ENCODE results near the gene KIF4A. TPM values are rescaled to one million over a fixed set of nuclear protein-coding genes. Genes with fewer than 3 reads are reported as not detected.
"Not testable (repeated sequence)": the region's sequence is repeated elsewhere in the genome, so short reads cannot be mapped to it uniquely, and the experiment has no call there.

Gene KIF4A
- total RNA-seq, 1 donor from 2014 or later: 18.7 TPM

GRCh38 chrX:70353514-70353913 is 63.6 kb downstream of the KIF4A start:
- DNase-seq (ENCODE audit: low spot score): no peak
- H3K27me3 Mint-ChIP-seq (ENCODE audit: insufficient read depth): no peaks in the 10 kb centered on the region
- no peak overlapping the region for H3K4me3 Mint-ChIP-seq
- intact Hi-C loops (cut with micrococcal nuclease): no loop called here
- no peaks in the 10 kb centered on the region for H3K4me1 Mint-ChIP-seq (ENCODE audit: low read depth)
- H3K27ac Mint-ChIP-seq: no peak overlapping the region
- no peaks in the 10 kb centered on the region for H3K9me3 Mint-ChIP-seq
- H3K36me3 Mint-ChIP-seq (ENCODE audit: low read depth): peaks cover 23% of the 10 kb centered on the region

- no peak overlapping the region for H3K27ac Mint-ChIP-seq
- no peaks in the 10 kb centered on the region for H3K4me1 Mint-ChIP-seq (ENCODE audit: low read depth)
- intact Hi-C loops (cut with micrococcal nuclease): no loop called here
- DNase-seq (ENCODE audit: low spot score): no peak
- H3K27me3 Mint-ChIP-seq (ENCODE audit: insufficient read depth): no peaks in the 10 kb centered on the region
- H3K4me3 Mint-ChIP-seq: no peak overlapping the region
- peaks cover 27% of the 10 kb centered on the region for H3K36me3 Mint-ChIP-seq (ENCODE audit: low read depth)
- no peaks in the 10 kb centered on the region for H3K9me3 Mint-ChIP-seq
Measured at GRCh38 chrX:70354716-70355115, 64.8 kb downstream of the KIF4A start.

DNA sequence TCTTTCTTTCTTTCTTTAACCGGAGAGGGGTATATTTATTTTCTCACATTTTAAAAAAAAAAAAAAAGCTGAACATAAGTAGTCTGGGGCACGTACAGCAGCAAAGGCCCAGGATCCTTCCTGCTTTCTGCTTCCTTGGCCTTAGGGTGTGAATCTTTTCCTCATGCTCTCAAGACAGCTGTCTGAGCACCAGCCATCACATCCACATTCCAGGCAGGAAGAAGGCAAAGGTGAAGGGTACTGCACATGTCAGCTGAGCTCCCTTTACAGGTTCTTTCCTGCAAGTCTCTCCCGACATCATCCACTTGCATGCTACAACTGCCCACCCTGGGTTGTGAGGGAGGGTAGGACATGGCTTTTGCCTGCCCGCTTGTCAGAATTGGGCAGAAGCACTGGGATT is 69.6 kb downstream of the KIF4A start:
- Mint-ChIP-seq H3K36me3 (ENCODE audit: low read depth) (peaks cover 22% of the 10 kb centered on the region), H3K4me1 (ENCODE audit: low read depth) (no peaks in the 10 kb centered on the region), H3K27ac (no peak overlapping the region), H3K27me3 (ENCODE audit: insufficient read depth) (no peaks in the 10 kb centered on the region), H3K4me3 (no peak overlapping the region), H3K9me3 (no peaks in the 10 kb centered on the region)
- no peak for DNase-seq (ENCODE audit: low spot score)
- intact Hi-C loops (cut with micrococcal nuclease): no loop called here

DNA sequence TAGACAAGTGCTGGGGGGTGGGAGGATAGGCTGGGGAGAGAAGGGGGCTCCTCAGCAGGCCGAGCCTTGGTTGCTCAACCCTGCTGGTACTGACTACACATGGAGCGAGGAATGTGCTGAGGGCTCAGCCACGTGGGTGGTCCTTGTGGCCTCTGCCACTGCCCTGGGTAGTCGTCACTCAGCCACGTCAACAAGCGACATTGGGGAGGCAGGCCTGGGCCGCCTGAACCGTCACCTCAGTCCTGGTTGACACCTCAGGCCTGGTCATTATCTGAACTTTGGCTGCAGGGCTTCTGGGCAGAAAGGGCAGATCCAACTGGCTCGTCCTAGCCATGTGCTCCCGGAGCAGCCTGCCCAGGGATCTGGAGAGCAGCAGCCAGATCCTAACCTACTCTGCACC is 70.5 kb downstream of the KIF4A start:
- Mint-ChIP-seq H3K4me3 (no peak overlapping the region), H3K4me1 (ENCODE audit: low read depth) (no peaks in the 10 kb centered on the region), H3K27me3 (ENCODE audit: insufficient read depth) (no peaks in the 10 kb centered on the region), H3K27ac (no peak overlapping the region), H3K36me3 (ENCODE audit: low read depth) (peaks cover 18% of the 10 kb centered on the region), H3K9me3 (no peaks in the 10 kb centered on the region)
- DNase-seq (ENCODE audit: low spot score): no peak
- intact Hi-C loops (cut with micrococcal nuclease): no loop called here

GRCh38 chrX:70368731-70369130 is 78.8 kb downstream of the KIF4A start:
- H3K27me3 Mint-ChIP-seq (ENCODE audit: insufficient read depth); H3K27ac Mint-ChIP-seq; H3K4me1 Mint-ChIP-seq (ENCODE audit: low read depth); intact Hi-C loops (cut with micrococcal nuclease); H3K9me3 Mint-ChIP-seq; DNase-seq (ENCODE audit: low spot score); H3K4me3 Mint-ChIP-seq: not testable (repeated sequence)
- H3K36me3 Mint-ChIP-seq (ENCODE audit: low read depth): peaks cover 17% of the 10 kb centered on the region

GRCh38 chrX:70386235-70386634 is 96.3 kb downstream of the KIF4A start:
- H3K4me3 Mint-ChIP-seq: no peak overlapping the region
- no peak overlapping the region for H3K27ac Mint-ChIP-seq
- no peaks in the 10 kb centered on the region for H3K27me3 Mint-ChIP-seq (ENCODE audit: insufficient read depth)
- H3K9me3 Mint-ChIP-seq: no peaks in the 10 kb centered on the region
- intact Hi-C loops (cut with micrococcal nuclease): no loop called here
- DNase-seq (ENCODE audit: low spot score): no peak
- peaks cover 11% of the 10 kb centered on the region for H3K4me1 Mint-ChIP-seq (ENCODE audit: low read depth)
- peaks cover 22% of the 10 kb centered on the region for H3K36me3 Mint-ChIP-seq (ENCODE audit: low read depth)

GRCh38 chrX:70398899-70399298 is 109.0 kb downstream of the KIF4A start:
- Mint-ChIP-seq H3K27ac (peak overlapping the region; percentile 29), H3K27me3 (ENCODE audit: insufficient read depth) (no peaks in the 10 kb centered on the region), H3K4me1 (ENCODE audit: low read depth) (no peaks in the 10 kb centered on the region), H3K9me3 (no peaks in the 10 kb centered on the region), H3K36me3 (ENCODE audit: low read depth) (peaks cover 16% of the 10 kb centered on the region), H3K4me3 (no peak overlapping the region)
- no peak for DNase-seq (ENCODE audit: low spot score)
- intact Hi-C loops (cut with micrococcal nuclease): no loop called here

DNA sequence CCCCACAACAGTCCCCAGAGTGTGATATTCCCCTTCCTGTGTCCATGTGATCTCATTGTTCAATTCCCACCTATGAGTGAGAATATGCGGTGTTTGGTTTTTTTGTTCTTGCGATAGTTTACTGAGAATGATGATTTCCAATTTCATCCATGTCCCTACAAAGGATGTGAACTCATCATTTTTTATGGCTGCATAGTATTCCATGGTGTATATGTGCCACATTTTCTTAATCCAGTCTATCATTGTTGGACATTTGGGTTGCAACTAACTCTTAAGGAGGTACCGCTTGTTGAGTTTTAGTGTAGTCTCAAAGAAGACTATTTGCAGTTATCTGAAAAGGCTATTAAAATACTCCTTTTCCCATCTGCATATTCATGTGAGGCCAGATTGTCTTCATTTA is 110.3 kb downstream of the KIF4A start:
- intact Hi-C loops (cut with micrococcal nuclease); DNase-seq (ENCODE audit: low spot score); H3K9me3 Mint-ChIP-seq; H3K4me1 Mint-ChIP-seq (ENCODE audit: low read depth); H3K4me3 Mint-ChIP-seq; H3K27me3 Mint-ChIP-seq (ENCODE audit: insufficient read depth); H3K27ac Mint-ChIP-seq: not testable (repeated sequence)
- H3K36me3 Mint-ChIP-seq (ENCODE audit: low read depth): peaks cover 20% of the 10 kb centered on the region

DNA sequence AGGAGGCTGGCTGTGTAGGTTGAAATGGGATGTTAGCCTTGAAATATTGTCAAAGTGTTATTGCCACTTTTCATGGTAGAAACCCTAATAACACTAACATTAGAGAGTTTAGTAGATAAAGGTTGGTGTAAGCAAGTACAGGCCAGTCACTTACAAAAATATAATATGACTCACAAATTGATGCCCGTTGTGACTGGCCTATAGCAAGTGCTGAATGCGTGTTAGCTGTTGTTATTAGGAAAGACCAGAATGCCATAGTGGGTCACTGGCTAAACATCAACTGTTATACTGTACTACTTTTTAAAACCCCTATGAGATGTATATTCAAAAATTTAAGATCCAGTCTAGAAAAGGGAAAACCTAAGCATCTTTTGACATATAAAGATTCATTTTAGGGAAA is 112.8 kb downstream of the KIF4A start:
- H3K36me3 Mint-ChIP-seq (ENCODE audit: low read depth): peaks cover 14% of the 10 kb centered on the region

DNA sequence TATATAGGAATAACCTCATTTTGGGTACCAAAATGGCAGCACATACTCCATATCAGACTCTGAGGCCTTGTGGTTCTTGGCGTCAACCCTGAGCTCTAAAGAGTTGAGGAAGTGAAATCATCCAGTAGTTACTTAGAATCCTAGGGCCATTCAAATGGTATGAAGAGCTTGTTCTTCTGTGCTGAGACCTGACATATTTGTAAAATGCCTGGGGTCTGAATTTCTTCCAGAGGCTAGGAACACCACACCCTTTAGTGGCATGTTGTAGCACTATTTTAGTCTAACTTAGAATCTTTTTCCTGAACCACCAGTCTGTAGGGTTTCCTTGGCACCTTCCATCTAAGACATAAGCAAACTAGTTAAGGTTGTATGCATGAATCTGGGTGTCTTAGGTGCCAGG is 115.1 kb downstream of the KIF4A start:
- H3K27ac Mint-ChIP-seq: no peak overlapping the region
- no peaks in the 10 kb centered on the region for H3K27me3 Mint-ChIP-seq (ENCODE audit: insufficient read depth)
- H3K9me3 Mint-ChIP-seq: no peaks in the 10 kb centered on the region
- H3K4me1 Mint-ChIP-seq (ENCODE audit: low read depth): no peaks in the 10 kb centered on the region
- intact Hi-C loops (cut with micrococcal nuclease): no loop called here
- peaks cover 20% of the 10 kb centered on the region for H3K36me3 Mint-ChIP-seq (ENCODE audit: low read depth)
- DNase-seq (ENCODE audit: low spot score): no peak
- H3K4me3 Mint-ChIP-seq: no peak overlapping the region

More for the DNA sequence above, 112.8 kb downstream of the KIF4A start:
- DNase-seq (ENCODE audit: low spot score): no peak
- H3K9me3 Mint-ChIP-seq: no peaks in the 10 kb centered on the region
- H3K4me1 Mint-ChIP-seq (ENCODE audit: low read depth): no peaks in the 10 kb centered on the region
- no peak overlapping the region for H3K27ac Mint-ChIP-seq
- intact Hi-C loops (cut with micrococcal nuclease): no loop called here
- H3K27me3 Mint-ChIP-seq (ENCODE audit: insufficient read depth): no peaks in the 10 kb centered on the region
- no peak overlapping the region for H3K4me3 Mint-ChIP-seq

DNA sequence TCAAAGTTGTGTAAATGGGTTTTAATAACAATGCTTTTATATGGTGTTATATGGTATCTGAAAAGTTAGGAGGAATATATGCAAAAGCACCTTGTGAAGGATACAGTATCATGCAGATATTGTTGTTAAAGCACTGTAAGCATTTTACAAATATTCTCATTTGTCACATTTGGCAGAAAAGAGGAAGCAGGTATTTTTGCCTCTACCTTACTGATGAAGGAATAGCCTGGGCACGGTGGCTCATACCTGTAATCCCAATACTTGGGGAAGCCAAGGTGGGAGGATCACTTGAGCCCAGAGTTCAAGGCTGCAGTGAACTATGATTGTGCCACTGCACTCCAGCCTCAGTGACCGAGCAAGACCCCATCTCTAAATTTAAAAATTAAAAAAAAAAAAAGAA is 121.0 kb downstream of the KIF4A start:
- no peak for DNase-seq (ENCODE audit: low spot score)
- H3K27ac Mint-ChIP-seq: no peak overlapping the region
- H3K4me3 Mint-ChIP-seq: no peak overlapping the region
- intact Hi-C loops (cut with micrococcal nuclease): no loop called here
- no peaks in the 10 kb centered on the region for H3K4me1 Mint-ChIP-seq (ENCODE audit: low read depth)
- no peaks in the 10 kb centered on the region for H3K27me3 Mint-ChIP-seq (ENCODE audit: insufficient read depth)
- H3K36me3 Mint-ChIP-seq (ENCODE audit: low read depth): peaks cover 9% of the 10 kb centered on the region
- no peaks in the 10 kb centered on the region for H3K9me3 Mint-ChIP-seq

DNA sequence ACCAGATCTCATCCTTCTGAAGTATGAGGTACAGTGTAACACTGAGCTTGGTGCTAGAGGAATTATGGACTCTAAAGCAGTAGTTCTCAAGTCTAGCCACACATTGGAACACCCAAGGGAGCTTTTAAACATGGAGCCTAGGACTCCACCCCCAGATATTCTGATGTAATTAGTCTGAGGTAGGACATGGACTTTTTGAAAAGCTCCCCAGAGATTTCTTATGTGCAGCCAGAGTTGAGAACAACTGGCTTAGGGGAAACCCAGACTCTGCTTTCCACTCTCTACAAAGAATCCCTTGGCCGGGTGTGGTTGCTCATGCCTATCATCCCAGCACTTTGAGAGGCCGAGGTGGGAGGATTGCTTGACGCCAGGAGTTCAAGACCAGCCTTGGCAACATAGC is 121.6 kb downstream of the KIF4A start:
- DNase-seq (ENCODE audit: low spot score): no peak
- H3K27ac Mint-ChIP-seq: no peak overlapping the region
- H3K36me3 Mint-ChIP-seq (ENCODE audit: low read depth): peaks cover 9% of the 10 kb centered on the region
- no peaks in the 10 kb centered on the region for H3K4me1 Mint-ChIP-seq (ENCODE audit: low read depth)
- no peak overlapping the region for H3K4me3 Mint-ChIP-seq
- no peaks in the 10 kb centered on the region for H3K9me3 Mint-ChIP-seq
- H3K27me3 Mint-ChIP-seq (ENCODE audit: insufficient read depth): no peaks in the 10 kb centered on the region
- intact Hi-C loops (cut with micrococcal nuclease): no loop called here

DNA sequence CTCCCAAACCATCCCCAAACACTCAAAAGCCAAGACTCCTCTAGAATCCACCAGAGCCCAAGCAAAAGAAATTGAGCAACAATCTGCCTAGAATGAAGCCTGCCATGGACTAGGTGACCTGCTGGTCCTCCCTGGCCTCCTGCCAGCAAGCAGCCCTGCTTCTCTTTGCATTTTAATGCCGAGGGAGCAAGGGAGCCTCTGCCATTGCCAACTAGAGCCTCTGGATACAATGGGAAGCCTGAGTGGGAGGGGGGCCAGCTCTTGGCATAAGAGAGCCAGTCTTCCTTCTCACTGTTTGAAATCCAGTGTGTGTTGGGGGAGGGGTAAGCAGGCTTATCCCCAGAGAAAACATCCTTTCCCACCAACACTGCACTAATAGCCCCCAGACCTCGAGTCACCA is 131.7 kb downstream of the KIF4A start:
- Mint-ChIP-seq H3K4me1 (ENCODE audit: low read depth) (no peaks in the 10 kb centered on the region), H3K27me3 (ENCODE audit: insufficient read depth) (no peaks in the 10 kb centered on the region), H3K4me3 (no peak overlapping the region), H3K36me3 (ENCODE audit: low read depth) (peaks cover 6% of the 10 kb centered on the region), H3K9me3 (no peaks in the 10 kb centered on the region), H3K27ac (no peak overlapping the region)
- DNase-seq (ENCODE audit: low spot score): no peak
- intact Hi-C loops (cut with micrococcal nuclease): no loop called here

DNA sequence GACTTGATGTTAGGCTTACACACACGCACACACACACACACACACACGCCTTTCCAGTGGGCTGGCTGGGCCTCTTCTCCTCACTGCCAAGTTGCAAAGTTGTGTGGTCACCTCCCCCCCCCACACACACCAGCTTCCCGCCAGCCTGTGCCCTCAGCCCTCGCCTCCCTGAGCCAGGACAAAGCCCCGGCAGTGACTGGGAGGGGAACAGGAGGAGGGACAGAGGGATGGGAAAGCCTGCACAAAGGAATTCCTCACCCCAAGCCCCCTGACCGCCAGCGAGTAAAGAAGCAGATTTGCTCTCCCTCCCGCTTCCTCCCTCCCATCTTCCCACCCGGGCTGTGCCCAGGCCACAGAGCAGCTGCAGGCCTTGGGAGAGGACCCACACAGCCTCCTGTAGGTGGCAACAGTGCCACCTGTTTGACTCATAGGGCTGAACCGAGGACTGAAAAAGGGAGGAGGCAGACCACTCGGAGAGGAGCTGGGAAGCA is 133.0 kb downstream of the KIF4A start, which contains the start of gene GDPD2:
GDPD2 (plus strand) TSS at position 464 of the 491 bp plus-strand sequence. CDS start 1,671 bp downstream, outside the sequence.
- no peaks in the 10 kb centered on the region for H3K27me3 Mint-ChIP-seq (ENCODE audit: insufficient read depth)
- DNase-seq (ENCODE audit: low spot score): no peak
- no peak within 1 kb of the TSS for H3K27ac Mint-ChIP-seq
- H3K4me1 Mint-ChIP-seq (ENCODE audit: low read depth): no peaks in the 10 kb centered on the region
- intact Hi-C loops (cut with micrococcal nuclease): no loop called here
- no peak within 1 kb of the TSS for H3K4me3 Mint-ChIP-seq
- no peaks in the 10 kb centered on the region for H3K9me3 Mint-ChIP-seq
- H3K36me3 Mint-ChIP-seq (ENCODE audit: low read depth): peaks cover 6% of the 10 kb centered on the region
